C4-2B (cell line): ENCODE data around the gene PHLDA2.
A peak's percentile ranks its signal among the peaks of the same experiment; 100 is the strongest.

Experiments
- H3K27ac ChIP-seq: fragments of 450-650 bp; 2 replicates; pipeline ENCODE4 v1.5.1; 2017
- ZFX ChIP-seq: fragments of 450-650 bp; IDR thresholded peaks from 2 replicates; pipeline ENCODE4 v1.6.1; 2017
- TF ChIP-seq, protein P1 (sequence below): fragments of 450-650 bp; conservative IDR thresholded peaks from 2 replicates; pipeline ENCODE4 v1.5.1; 2017; ENCODE audit warnings: mild to moderate bottlenecking

PHLDA2 gene

GRCh38 chr11:2902784-2903671 is 26.2 kb downstream of the PHLDA2 start:
- H3K27ac ChIP-seq: peak overlapping the region; percentile 92

DNA sequence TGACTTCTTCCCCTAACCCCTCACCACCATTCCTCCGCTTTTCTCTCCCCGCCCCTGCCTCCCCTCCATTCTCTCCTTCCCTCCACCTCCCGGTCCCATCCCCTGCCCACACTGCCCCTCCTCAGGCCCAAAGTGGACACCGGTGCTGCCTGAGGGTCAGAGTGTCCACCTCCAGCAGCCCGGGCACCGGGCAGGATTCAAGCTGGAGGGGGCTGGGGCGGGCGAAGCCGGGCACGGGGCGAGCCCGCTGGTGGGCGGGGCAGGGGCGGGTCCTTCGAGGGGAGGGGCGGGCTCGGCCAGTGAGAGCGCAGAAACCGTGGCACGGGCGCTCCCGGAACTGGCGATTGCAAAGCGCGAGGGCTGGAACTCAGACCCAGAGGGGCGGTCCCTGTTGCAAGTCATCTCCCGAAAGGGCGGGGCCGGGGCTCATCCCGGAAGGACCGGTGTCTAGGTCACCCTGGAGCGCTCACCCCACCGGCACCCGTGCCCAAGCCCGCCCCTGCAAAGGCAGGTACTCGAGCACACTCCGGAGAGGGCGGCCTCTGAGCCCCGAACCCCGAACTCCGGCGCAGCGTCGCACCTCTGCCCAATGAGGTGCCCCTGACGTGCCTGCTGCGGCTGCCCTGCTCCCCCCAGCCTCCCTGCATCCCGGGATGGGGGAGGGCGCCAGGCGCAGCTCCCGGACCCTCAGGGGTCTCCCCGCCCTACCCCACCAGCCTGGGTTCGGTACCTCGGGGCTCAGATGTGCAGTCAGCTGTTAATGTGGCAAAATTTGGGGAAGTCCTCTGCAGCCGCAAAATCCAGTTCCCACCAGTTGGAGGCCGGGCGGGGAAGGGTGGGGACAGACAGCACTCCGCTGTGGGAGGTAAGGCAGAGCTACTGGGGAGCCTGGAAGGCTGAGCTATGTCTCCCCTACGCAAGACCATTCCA is 27.1 kb downstream of the PHLDA2 start:
- peak overlapping the region; percentile 92 for H3K27ac ChIP-seq
- TF ChIP-seq ZFX: peak; percentile 17; the same call in 1 of the 2 replicates
- TF ChIP-seq, protein P1, sequence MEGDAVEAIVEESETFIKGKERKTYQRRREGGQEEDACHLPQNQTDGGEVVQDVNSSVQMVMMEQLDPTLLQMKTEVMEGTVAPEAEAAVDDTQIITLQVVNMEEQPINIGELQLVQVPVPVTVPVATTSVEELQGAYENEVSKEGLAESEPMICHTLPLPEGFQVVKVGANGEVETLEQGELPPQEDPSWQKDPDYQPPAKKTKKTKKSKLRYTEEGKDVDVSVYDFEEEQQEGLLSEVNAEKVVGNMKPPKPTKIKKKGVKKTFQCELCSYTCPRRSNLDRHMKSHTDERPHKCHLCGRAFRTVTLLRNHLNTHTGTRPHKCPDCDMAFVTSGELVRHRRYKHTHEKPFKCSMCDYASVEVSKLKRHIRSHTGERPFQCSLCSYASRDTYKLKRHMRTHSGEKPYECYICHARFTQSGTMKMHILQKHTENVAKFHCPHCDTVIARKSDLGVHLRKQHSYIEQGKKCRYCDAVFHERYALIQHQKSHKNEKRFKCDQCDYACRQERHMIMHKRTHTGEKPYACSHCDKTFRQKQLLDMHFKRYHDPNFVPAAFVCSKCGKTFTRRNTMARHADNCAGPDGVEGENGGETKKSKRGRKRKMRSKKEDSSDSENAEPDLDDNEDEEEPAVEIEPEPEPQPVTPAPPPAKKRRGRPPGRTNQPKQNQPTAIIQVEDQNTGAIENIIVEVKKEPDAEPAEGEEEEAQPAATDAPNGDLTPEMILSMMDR: no peak

More at GRCh38 chr11:2902784-2903671, 26.2 kb downstream of the PHLDA2 start:
- no peak; the same call in 1 of the 2 replicates for TF ChIP-seq ZFX
- TF ChIP-seq, protein P1: no peak

GRCh38 chr11:2901196-2901796 is 27.9 kb downstream of the PHLDA2 start:
- no peak for TF ChIP-seq ZFX
- TF ChIP-seq, protein P1: no peak
- peak overlapping the region; percentile 92 for H3K27ac ChIP-seq

DNA sequence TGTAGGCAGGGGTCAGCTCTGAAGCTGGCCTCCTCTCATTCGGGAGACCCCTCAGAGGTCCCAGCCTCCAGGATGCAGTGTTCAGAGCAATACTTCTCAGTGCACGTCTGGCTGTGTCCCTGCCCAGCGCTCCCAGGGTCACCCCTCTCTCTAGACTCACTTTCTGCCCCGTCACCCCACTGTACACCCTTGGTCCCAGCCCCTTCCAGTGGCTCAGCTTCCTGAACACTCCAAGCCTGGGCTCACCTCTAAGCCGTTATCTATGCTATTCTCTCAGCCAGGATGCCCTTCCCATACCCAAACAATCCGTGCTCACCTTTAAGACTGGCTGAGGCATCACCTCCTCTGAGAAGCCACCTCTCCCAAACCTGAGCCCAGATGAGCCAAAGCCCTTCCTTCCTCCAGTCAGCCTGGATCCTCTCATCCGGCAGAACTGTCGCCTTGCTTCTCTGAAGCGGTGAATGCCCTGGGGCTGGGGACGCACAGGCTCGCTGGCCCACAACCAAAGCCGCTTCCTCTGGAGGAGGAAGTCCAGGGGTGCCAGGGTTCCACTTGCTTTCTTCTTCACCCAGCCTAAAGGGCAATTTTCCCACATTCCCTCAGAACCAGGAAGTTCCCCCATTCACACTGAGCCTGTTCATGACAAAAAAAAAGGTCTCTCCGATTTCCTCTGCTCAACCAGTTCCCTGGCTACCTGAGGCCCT is 30.0 kb downstream of the PHLDA2 start:
- no peak for TF ChIP-seq ZFX
- TF ChIP-seq, protein P1: no peak
- peak overlapping the region; percentile 9 for H3K27ac ChIP-seq

- H3K27ac ChIP-seq: no peak overlapping the region; the same call in 1 of the 2 replicates
- TF ChIP-seq, protein P1: no peak
- TF ChIP-seq ZFX: no peak
These were observed 30.7 kb downstream of the PHLDA2 start for GRCh38 chr11:2898366-2899079.

DNA sequence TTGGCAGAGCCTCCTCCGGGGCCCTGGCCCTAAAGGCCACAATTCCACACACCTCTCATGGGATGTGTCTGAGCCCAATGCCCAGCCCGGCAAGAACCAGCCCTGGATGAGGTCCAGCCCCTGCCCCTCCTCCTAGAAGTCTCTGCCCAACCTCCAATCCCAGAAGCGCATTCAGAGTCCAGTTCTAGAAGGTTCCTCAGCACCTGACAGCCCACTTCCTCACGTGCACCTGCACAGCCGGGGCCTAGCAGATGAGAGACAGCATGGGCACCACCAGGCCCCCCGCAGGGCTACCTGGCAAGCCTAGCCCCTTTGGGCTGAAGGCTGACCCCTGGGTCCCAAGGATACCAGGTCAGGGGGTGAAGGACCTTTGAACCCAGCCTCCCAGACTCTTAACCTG is 32.2 kb downstream of the PHLDA2 start:
- no peak overlapping the region for H3K27ac ChIP-seq
- TF ChIP-seq, protein P1: no peak
- TF ChIP-seq ZFX: no peak
